Activated CD8-positive, alpha-beta T cell treated with anti-CD3 and anti-CD28 coated beads for 36 hours (primary cell): ENCODE results near the gene OXA1L. TPM values are rescaled to one million over a fixed set of nuclear protein-coding genes. Genes with fewer than 3 reads are reported as not detected.
"Not testable (repeated sequence)": the region's sequence is repeated elsewhere in the genome, so short reads cannot be mapped to it uniquely, and the experiment has no call there.

Source experiments
- ATAC-seq: fragments of 200-7000 bp; cut with Tn5 transposase; one replicate; pipeline ENCODE4 v1.10.0; 2021; ENCODE audit warnings: mild to moderate bottlenecking, moderate library complexity
- CTCF ChIA-PET: fragments of 350-600 bp; sonication (Branson Sonifier 250); formaldehyde crosslinking; loops from one replicate; lab custom pipeline; 2021; ENCODE audit warnings: antibody characterized with exemption; lab: Charles Lee
- POLR2A ChIA-PET: fragments of 350-600 bp; sonication (Branson Sonifier 250); formaldehyde crosslinking; loops from one replicate; lab custom pipeline; 2021; ENCODE audit warnings: antibody characterized with exemption; lab: Charles Lee
- DNase-seq: peaks from one replicate; pipeline ENCODE4 v3.0.0-alpha.2; 2020
- H3K27ac Mint-ChIP-seq: one replicate; pipeline ENCODE4 v1.8.0; 2021; ENCODE audit warnings: mild to moderate bottlenecking, mixed read lengths
- H3K27me3 Mint-ChIP-seq: one replicate; pipeline ENCODE4 v1.8.0; 2021; ENCODE audit warnings: mixed read lengths
- H3K36me3 Mint-ChIP-seq: one replicate; pipeline ENCODE4 v1.8.0; 2021; ENCODE audit warnings: low read depth, mixed read lengths
- H3K4me1 Mint-ChIP-seq: one replicate; pipeline ENCODE4 v1.8.0; 2021; ENCODE audit warnings: low read depth, mixed read lengths
- H3K4me3 Mint-ChIP-seq: one replicate; pipeline ENCODE4 v1.8.0; 2021; ENCODE audit warnings: mild to moderate bottlenecking, moderate library complexity, mixed read lengths
- H3K9me3 Mint-ChIP-seq: one replicate; pipeline ENCODE4 v1.8.0; 2021; ENCODE audit warnings: mixed read lengths
- intact Hi-C: fragments of 100-400 bp; cut with micrococcal nuclease; formaldehyde crosslinking; loops from one replicate; pipeline ENCODE4 v1.10.0; 2022
- total RNA-seq, 2 experiments: library from RNA; stranded (reverse); gene quantifications; one replicate each; pipeline ENCODE4 v1.2.3, GENCODE V29; 2021
- TF ChIP-seq, protein P1 (sequence below): fragments of 200-600 bp; IDR thresholded peaks from one replicate; pipeline ENCODE4 v1.8.0; 2022; ENCODE audit warnings: antibody characterized with exemption, mild to moderate bottlenecking

The OXA1L gene
- total RNA-seq, 2 experiments from 2014 or later, result 134 to 140 TPM

GRCh38 chr14:22792158-22792557, 25.7 kb downstream of the OXA1L start:
- Mint-ChIP-seq H3K4me3 (no peak overlapping the region), H3K9me3 (no peaks in the 10 kb centered on the region), H3K27me3 (peaks cover 13% of the 10 kb centered on the region), H3K36me3 (no peaks in the 10 kb centered on the region), H3K27ac (no peak overlapping the region), H3K4me1 (peaks cover 6% of the 10 kb centered on the region)
- ChIA-PET POLR2A (no interaction called here), CTCF (interaction anchor here (3.0 kb wide), 1 partner anchor 61 kb away, joined by 9 read pairs; no protein-coding TSS in a partner anchor)
- no peak for DNase-seq
- ATAC-seq, result no peak
- intact Hi-C loops, result no loop called here
- TF ChIP-seq, protein P1, sequence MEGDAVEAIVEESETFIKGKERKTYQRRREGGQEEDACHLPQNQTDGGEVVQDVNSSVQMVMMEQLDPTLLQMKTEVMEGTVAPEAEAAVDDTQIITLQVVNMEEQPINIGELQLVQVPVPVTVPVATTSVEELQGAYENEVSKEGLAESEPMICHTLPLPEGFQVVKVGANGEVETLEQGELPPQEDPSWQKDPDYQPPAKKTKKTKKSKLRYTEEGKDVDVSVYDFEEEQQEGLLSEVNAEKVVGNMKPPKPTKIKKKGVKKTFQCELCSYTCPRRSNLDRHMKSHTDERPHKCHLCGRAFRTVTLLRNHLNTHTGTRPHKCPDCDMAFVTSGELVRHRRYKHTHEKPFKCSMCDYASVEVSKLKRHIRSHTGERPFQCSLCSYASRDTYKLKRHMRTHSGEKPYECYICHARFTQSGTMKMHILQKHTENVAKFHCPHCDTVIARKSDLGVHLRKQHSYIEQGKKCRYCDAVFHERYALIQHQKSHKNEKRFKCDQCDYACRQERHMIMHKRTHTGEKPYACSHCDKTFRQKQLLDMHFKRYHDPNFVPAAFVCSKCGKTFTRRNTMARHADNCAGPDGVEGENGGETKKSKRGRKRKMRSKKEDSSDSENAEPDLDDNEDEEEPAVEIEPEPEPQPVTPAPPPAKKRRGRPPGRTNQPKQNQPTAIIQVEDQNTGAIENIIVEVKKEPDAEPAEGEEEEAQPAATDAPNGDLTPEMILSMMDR, result no peak

- H3K36me3 Mint-ChIP-seq, ATAC-seq, DNase-seq, CTCF ChIA-PET, H3K9me3 Mint-ChIP-seq, intact Hi-C loops, POLR2A ChIA-PET, H3K4me1 Mint-ChIP-seq, H3K27ac Mint-ChIP-seq, H3K4me3 Mint-ChIP-seq: not testable (repeated sequence)
- peaks cover 17% of the 10 kb centered on the region for H3K27me3 Mint-ChIP-seq
Measured at GRCh38 chr14:22793550-22793949, 27.1 kb downstream of the OXA1L start.

DNA sequence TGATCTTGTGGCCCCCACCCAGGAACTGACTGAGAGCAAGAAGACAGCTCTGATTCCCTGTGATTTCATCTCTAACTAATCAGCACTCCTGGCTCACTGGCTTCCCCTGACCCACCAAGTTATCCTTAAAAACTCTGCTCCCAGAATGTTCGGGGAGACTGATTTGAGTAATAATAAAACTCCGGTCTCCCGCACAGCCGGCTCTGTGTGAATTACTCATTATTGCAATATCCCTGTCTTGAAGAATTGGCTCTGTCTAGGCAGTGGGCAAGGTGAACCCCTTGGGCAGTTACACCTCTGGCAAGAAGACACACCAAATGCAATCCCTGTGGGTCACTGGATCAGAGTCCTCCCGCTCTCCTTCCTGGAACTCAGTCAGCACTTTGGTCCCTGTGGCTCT, 27.5 kb downstream of the OXA1L start:
- intact Hi-C loops, result no loop called here
- no peak for ATAC-seq
- peaks cover 21% of the 10 kb centered on the region for H3K27me3 Mint-ChIP-seq
- TF ChIP-seq, protein P1, result no peak
- ChIA-PET CTCF (no interaction called here), POLR2A (no interaction called here)
- H3K4me3 Mint-ChIP-seq, result no peak overlapping the region
- no peaks in the 10 kb centered on the region for H3K36me3 Mint-ChIP-seq
- no peaks in the 10 kb centered on the region for H3K9me3 Mint-ChIP-seq
- no peak for DNase-seq
- H3K4me1 Mint-ChIP-seq, result peaks cover 6% of the 10 kb centered on the region
- H3K27ac Mint-ChIP-seq, result no peak overlapping the region

DNA sequence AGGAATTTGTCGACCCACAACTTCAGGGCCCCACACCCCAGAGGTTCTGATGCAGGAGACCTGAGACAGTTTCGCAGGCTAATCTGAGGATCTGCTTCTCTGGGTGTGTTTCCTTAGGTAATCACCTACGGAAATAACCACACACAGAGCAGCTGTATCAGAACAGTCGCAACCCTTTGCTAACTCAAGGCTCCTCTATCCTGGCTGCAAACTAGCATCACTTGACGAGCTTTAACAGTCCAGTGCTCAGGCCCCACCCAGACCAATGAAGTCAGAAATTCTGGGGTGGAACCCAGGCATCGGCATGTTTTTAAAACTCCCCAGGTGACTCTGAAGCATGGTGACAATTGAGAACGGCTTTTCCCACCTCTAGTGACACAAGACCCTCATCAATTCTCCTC, 28.1 kb downstream of the OXA1L start:
- CTCF ChIA-PET, result no interaction called here
- Mint-ChIP-seq H3K9me3 (no peaks in the 10 kb centered on the region), H3K36me3 (no peaks in the 10 kb centered on the region), H3K27me3 (peaks cover 23% of the 10 kb centered on the region), H3K4me3 (no peak overlapping the region), H3K27ac (no peak overlapping the region), H3K4me1 (peaks cover 6% of the 10 kb centered on the region)
- TF ChIP-seq, protein P1, result no peak
- intact Hi-C loops, result no loop called here
- DNase-seq (no peak), ATAC-seq (no peak)
- POLR2A ChIA-PET, result no interaction called here

- CTCF ChIA-PET, result interaction anchor here (0.9 kb wide), 1 partner anchor 68 kb away, joined by 4 read pairs; no protein-coding TSS in a partner anchor
- POLR2A ChIA-PET, result no interaction called here
- no peaks in the 10 kb centered on the region for H3K9me3 Mint-ChIP-seq
- H3K36me3 Mint-ChIP-seq, result no peaks in the 10 kb centered on the region
- H3K27me3 Mint-ChIP-seq, result peaks cover 34% of the 10 kb centered on the region
- ATAC-seq (no peak), DNase-seq (no peak)
- H3K4me3 Mint-ChIP-seq, result no peak overlapping the region
- H3K27ac Mint-ChIP-seq, result no peak overlapping the region
- intact Hi-C loops, result no loop called here
- TF ChIP-seq, protein P1, result no peak
- H3K4me1 Mint-ChIP-seq, result no peaks in the 10 kb centered on the region
Measured at GRCh38 chr14:22796087-22796707, 29.7 kb downstream of the OXA1L start.
